Hepatocyte (in vitro differentiated cells): Measurements from ENCODE around the gene CPM.

Source experiments
- CTCF ChIP-seq: fragments of 200-600 bp; sonication (generic); IDR thresholded peaks from 2 replicates; pipeline ENCODE4 v1.5.1; 2016; ENCODE audit warnings: antibody characterized with exemption, mild to moderate bottlenecking; ENCODE audit not compliant: poor library complexity
- EZH2 ChIP-seq: fragments of 200-600 bp; sonication (generic); IDR thresholded peaks from 2 replicates; pipeline ENCODE4 v1.6.1; 2016; ENCODE audit warnings: antibody characterized with exemption, mild to moderate bottlenecking, borderline replicate concordance
- EZH2phosphoT487 ChIP-seq: fragments of 200-600 bp; sonication (generic); IDR thresholded peaks from one replicate; pipeline ENCODE4 v1.6.1; 2018; ENCODE audit warnings: antibody characterized with exemption, mild to moderate bottlenecking, low read depth, moderate library complexity; ENCODE audit not compliant: unreplicated experiment, severe bottlenecking

DNA sequence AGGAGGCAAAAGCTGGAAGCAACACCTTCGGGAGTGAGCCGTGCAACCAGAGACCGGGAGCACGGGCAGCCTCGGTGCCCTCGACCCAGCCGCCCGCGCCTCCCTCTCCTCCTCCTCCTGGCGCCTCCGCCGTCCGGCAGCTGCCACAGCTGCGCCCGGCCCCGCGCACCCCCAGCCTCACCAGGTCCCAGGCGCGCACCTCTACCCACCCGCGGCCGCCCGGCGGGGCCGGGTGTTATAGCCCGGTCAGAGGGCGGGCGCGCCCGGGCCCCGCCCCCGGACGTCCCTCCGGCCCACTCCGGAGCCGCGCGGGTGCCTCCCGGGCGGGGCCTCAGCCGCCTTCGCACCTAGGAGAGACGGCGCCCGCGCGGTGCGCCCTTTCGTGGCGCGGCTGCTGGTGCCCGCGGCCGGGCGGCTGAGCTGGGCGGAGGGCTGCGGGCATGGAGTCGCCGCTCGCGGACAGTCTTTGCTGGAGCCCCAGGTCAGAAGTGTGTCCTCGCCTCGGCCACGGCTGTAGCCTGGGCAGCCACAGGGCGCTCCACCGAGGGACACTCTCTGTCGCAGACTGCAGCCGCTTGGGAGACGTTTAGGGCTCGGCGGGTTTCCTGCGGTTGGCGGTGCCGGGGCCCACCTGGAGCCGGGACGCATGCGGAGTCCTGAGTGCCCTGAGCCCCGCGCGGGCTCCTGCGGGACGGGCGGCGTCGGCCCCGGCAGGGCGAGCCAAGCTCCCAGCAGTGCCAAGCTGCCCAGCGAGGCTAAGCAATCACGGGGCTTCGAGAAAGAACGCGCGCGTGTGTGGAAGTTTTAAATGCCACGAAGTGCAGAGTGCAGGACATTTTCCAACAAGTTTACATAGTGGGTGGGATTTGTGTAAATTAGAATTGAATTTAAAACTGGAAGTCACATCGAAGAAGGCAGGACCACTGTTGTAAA, at the start of gene CPM:
- TF ChIP-seq CTCF (no peak), EZH2phosphoT487 (no peak), EZH2 (no peak)
